Stimulated activated naive CD4-positive, alpha-beta T cell (primary cell): ENCODE data around the gene LIMS2.

Source experiments
- DNase-seq, 6 experiments: peaks; one replicate each; lab custom pipeline; 2025; lab: John Stamatoyannopoulos, UW

LIMS2 gene

DNA sequence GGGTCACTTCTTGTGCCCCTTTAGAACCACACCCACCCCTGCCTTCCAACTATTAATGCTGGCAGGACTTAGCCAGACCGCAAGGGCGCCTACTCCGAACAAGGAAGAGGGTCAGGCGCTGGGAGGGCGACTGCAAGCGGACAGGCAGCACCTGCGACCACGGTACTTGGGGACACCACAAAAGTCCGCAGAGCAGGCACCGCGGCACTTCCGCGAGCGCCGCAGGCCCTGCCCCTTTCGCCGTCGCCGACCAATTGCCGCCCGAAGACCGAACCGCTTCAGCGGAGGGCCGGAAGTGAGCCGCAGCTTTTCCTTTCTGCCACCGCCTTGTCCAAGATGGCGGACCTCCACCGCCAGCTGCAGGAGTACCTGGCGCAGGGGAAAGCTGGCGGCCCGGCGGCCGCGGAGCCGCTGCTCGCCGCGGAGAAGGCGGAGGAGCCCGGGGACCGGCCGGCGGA is 25.9 kb upstream of the LIMS2 start, which contains the start of gene SFT2D3:
Gene SFT2D3, plus strand, starts transcription at position 305 of the 458 bp plus-strand sequence. Its CDS starts 32 bp downstream, at position 337.
- DNase-seq, result peak; percentile 78 to 92 (median 83)

DNA sequence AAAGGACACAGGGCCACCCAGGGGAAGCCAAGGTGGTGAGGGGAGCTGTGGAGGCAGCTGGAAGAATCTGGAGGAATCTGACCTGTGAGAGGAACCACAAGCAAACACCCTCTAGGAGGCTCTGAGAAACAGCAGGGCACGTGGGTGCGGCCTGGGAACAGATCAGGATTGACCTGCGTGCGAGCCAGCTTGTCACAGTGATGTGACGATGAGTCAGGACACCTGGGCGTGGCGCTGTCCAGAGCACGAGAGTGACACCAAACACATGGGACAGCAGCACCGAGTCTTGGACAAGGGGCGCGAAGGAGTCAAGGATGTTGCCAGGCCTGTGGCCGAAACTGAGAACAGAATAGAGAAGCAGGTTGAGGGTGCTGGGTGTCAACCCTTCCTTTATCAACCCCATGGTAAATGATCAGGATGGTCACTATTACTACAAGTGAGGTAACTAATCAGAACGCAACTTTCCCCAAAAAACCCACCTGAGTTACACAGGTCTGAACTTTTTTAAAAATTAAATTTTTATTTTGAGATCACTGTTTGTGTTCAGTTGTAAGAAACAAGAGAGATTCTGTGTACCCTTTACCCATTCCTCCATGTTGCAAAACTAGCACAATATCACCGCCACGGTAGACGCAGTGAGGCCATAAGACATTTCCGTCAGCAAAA is 25.3 kb upstream of the LIMS2 start:
- peak in 1 of 6 experiments; percentile 30 for DNase-seq

DNA sequence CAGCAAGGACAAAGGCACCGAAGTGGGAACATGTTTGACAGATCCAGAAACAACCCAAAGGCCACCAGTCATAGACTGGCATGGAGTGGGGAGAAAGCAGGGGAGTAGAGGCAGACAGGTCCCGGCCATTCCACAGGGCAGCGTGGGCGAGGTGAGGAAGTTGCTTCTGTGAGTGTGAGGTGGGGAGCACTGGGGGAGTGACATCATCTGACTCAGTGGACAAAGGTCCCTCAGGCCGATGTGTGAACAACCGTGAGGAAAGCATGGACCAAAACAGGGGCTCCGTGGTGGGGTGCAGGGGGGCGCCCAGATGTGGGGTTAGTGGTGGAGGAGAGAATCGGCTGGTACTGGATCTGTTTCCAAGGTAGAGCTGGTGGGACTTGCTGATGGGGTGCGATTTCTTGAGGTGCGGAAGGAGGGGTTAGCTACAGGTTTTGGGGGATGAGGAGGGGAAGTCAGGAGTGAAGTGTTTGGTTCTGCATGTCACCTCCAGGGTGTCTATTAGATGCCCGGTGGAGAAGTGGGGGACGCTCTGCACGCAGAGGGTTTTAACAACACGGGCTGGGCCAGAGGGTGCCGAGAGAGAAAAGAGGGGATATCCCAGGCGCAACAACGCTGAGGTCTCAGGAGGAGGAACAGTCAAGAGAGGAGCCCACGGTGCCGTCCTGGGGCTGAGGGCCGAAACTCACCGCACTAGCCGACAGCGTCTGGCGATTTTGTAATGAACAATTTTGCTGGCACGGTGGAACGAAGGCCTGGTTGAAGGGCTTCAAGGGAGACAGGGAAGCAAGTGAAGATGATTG is 23.4 kb upstream of the LIMS2 start:
- no peak for DNase-seq

DNA sequence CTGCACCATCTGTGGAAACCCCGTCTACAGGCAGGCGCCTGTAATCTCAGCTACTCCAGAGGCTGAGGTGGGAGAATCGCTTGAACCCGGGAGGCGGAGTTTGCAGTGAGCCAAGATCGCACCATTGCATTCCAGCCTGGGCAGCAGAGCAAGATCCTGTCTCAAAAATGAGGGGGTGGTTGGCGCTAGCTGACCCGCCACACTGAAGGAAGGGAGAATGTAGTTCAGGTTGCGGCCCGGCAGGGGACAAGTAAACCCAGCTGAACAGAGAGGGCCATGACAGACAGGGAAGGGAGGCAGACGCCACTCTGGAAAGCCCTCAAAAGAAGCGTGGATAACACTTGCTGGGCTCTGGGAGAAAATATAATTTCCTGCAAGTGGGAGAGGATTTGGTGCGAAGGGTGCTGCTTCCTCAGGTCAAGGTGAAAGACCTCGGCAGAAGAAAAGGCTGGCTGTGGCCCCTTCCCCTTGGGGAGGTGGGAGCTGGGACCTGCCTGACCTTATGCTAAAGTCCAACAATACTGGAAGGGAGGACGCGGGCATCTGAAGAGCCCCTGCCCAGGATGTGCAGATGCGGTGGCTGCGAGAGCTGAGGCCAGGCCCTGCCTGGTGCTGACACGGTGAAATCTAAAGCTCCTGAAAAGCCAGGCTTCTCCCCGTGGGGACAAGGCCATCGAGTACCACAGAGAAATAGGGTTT is 22.3 kb upstream of the LIMS2 start:
- no peak for DNase-seq

DNA sequence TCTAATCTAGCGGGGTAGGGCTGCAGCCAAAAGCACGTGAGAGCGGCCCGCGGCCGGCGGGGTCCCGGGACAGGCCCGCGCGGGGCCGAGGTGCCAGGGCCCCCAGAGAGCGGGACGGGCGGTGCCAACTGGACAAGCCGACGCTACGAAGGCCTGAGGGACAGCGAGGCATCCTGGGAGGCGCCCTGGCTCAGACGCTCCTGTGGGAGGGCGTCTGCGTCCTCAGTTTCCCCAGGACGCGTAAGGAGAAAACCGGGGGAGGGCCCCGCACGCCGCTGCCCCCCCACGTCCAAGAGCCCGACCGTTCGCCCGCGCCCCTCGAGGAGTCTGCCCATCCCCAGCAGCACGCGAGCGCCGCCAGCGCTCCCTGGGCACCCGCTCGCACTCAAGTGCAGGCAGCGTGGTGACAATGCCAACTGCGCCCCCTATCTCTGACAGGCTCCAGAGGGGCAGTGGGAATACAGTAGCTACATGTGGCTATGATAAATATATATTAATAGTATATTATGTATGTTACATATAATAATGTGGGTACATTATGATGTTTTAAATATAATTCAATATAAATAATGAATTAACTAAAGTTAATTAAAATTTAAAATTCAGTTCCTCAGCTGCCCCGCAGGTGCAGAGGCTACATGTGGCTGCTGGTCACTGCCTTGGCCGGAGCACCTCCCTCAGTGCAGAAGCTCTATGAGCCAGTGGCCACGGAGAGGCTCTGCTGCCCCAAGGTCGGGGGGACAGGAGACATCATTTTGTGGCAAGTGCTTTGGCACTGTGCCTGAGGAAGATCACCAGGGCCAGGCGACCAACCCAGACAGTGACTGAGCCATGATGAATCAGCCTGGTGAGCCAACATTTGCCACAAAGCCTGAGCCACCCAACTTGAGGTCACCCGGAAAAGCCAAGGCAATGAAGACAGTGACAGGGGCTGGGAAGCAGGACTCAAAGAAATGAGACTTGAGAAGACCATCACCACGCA is 20.5 kb upstream of the LIMS2 start:
- DNase-seq, result peak; percentile 9 to 58 (median 31)

DNA sequence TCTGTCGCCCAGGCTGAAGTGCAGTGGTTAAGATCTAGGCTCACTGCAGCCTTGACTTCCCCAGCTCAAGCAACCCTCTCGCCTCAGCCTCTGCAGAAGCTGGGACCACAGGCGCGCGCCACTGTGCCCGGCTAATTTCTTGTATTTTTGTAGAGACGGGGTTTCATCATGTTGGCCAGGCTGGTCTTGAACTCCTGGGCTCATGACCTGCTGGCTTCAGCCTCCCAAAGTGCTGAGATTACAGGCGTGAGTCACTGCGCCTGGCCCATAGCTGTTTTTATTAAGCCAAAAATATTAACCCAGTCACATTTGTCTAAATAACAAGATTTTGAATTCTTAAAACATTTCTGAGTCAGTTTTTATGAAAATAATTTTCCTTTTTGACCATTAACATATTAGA is 19.7 kb upstream of the LIMS2 start:
- no peak for DNase-seq

DNA sequence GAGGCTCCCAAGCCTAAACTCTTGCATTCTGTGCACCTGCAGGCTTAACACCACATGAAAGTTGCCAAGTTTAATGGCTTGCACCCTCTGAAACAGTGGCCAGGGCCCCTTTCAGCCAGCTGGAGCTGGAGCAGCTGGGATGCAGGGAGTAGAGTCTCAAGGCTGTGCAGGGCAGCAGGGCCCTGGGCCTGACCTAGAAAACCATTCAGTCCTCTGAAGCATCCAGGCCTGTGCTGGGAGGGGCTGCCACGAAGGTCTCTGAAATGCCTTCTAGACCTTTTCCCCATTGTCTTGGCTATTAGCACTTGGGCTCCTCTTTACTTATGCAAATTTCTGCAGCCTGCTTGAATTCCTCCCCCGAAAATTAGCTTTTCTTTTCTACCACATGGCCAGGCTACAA is 15.4 kb upstream of the LIMS2 start:
- no peak for DNase-seq

DNA sequence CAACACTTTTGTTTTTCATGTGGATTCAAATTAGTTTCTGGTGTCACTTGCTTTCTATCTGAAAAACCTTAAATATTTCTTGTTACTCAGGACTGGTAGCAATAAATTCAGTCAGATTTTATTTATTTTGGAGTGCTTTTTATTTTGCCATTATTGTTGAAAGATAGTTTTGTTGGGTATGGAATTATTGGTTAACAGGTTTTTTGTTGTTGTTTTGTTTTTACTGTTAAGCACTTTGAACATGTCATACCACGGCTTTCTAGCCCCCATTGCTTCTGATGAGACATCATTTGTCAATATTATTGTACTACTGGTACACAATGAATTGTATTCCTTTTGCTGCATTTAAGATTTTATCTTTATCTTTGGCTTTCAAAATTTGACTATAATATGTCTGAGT is 13.1 kb upstream of the LIMS2 start:
- DNase-seq, result no peak

DNA sequence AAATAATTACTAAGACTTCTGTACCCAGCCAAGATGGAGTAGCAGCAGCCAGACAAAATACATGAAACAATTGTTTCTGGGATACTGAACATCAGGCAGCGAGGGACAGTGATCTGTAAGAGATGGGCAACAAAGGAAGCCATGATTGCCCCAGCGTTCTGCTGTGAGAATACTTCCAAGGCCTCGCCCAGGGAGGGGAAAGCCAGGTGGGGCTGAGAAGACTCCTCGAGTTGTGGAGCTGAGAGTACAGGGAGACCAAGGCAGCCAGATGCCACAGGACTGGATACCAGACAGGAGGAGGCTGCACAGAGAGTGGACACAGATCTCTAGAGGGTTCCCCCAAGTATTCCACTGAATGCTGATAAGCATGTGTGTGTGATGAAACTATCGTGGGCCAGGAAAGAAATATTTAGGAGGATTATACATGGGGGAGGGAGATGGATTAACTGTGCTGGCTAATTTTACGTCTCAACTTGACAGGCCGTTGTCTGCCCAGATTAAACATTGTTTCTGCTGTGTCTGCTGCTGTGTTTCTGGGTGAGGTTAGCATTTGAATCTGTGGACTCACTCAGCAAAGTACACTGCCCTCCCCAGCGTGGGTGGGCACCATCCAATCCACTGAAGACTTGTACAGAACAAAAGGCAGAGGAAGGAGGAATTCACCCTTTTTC is 10.2 kb upstream of the LIMS2 start:
- DNase-seq, result no peak

DNA sequence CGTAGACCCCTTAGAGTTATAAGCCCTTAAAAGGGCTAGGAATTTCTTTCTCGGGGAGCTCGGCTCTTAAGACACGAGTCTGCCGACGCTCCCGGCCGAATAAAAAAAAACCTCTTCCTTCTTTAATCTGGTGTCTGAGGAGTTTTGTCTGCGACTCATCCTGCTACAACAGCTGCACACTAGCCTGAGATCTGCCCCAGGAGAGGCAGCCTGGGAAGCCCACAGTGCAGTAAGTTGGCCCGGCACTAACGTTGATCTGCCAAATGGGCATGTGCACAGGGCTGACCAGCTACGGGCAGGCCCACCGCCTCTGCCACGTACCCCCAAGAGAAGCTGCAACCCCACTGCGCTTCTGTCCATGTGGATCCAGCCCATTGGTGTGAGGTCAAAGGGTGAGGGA is 8.4 kb upstream of the LIMS2 start:
- no peak for DNase-seq

DNA sequence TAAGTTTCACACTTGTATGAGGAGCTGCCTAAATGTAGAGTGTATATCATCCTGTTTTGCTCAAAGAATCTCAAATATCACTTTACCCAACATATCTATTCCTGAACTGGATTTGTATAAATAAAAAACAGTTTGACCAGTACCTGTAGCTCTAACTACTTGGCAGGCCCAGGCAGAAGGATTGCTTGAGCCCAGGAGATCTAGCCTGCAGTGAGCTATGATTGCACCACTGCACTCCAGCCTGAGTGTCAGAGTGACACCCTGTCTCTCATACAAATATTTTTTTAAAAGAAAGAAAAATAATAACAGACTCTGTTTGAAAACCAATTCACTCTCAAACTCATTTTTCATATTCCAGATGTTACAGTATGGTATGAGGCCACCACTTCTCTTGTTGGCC is 7.7 kb upstream of the LIMS2 start:
- DNase-seq, result no peak

DNA sequence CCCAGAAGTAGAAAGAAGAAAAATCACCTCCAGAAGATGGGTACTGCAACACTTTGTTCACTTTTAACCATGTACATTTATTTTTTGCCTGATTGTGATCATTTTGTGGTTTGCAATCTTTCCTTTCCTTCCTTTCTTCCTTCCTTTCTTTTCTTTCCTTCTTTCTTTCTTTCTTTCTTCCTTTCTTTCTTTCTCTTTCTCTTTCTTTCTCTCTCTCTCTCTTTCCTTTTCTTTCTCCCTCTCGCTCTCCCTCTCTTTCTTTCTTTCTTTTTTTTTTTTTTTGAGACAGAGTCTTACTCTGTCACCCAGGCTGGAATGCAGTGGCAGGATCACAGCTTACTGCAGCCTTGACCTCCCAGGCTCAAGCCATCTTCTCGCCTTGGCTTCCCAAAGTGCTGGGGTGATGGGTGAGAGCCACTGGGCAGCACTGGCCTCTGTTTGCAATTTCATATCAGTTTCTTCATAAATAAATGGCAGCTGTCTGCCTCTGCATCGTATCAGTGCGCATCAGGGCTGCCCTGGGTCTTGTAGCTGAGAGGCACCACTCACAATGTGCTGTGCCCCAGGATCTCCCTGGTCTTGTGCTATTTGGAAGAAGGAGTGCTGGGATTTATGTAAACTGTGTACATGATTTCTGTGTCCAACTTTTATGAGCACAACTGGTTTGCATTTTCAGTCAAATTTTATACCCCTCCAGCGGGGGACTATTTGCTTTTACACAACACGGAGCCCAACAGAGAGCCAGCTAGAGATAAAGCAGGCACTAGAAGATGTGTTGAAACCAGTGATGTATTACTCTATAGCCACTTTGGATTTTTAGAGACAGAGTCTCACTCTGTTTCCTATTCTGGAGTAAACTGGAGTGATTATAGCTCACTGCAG is 6.9 kb upstream of the LIMS2 start:
- DNase-seq, result no peak

DNA sequence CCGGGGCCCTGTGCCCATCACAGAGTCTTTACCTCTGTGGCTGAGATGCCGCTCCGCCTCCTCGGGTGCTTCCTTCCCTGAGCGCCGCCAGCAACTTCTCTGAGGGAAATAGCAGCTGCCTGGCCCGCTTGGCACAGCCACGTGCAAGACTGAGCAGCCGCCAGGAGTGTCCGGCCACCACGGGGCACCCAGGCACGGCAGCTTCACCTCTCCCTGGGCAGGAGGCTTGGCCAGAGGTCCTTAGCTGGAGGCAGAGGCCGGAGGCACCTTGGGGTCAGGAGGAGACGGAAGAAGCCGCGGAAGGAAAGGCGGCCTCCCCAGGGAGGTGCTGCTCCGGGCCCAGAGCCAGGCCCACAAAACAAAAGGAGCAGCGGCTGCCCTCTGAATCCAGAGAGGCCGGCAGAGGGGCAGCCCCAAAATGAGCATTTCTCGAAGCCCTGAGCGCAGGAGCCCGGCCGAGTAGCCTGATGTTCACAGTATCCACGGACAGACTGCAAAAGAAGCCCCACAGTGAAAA is 6.0 kb upstream of the LIMS2 start:
- DNase-seq, result no peak

DNA sequence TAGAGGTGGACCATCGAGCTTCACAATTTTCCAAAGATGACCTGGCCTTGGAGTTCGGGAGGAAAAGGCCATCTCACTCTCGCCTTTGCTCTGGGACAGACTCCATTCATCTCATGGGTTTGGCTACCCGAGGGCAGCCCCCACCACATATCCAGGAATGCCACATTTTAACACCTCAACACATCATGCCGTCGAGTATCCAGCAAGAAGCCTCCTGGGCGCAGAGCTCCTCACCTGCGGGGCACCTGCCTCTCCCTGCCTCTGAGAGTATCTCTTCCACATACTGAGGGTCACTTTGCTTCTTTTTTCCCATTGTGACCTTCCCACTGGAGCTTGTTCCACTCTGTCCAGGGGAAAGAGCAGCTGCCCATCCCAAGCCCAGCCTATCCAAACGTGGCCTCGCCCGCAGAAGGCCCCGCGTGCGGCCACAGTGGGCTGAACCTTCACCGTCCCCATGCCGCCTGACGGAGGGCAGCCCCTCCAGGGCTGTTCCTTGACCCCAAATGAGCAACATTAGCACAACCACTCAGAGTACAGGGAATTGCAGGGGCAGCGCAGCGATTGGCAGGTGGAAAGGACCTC is 5.5 kb upstream of the LIMS2 start:
- no peak for DNase-seq

DNA sequence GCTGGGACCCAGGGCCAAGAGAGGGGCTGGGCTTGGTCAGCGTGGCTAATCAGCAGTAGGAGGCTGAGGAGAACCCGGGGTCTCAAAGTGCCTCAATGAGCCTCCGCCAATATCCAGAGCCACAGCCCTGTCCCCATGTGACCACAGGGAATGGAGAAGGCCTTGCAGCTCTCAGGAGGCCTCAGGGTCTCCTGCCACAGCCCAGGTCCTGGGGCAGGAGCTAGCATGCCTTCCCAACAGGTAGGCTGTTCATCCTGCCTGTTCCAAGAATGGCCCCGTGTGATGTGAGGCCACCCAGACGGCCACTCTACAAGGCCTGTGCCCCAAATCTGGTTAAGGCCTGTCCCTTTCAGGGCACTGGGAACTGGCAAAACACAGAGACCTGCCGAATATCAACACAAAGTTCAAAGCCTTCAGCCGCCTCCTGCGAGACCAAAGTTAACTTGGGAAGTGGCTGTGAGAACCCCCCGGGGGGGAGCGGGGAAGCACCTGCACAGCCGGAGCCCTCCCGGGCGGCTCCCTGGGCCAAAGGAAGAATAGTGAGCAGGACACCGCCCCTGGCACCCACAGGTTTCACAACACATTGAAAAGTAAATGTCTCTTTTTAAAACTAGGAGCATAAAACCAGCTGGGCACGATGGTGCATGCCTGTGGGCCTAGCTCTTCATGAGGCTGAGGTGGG is 4.5 kb upstream of the LIMS2 start:
- DNase-seq, result no peak

DNA sequence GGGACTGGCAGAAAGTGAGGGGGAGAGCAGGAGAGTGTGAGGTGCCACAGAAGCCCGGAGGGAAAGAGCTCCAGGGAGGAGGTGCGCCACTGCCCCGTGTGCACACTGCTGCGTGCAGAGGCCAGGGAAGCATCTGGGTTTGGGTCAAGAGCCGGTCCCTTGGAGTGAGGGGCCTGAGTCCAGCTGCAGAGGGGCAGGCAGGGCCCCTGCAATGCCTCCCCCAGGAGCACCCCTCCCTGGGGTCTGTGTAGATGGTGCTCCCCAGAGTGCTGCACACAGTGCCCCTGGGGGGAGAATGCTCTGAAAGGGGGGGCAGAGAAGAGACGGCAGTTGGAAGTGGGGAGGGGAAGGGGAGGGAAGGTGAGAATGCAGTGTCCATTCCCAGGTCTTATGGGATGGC is 3.7 kb upstream of the LIMS2 start:
- DNase-seq, result no peak

DNA sequence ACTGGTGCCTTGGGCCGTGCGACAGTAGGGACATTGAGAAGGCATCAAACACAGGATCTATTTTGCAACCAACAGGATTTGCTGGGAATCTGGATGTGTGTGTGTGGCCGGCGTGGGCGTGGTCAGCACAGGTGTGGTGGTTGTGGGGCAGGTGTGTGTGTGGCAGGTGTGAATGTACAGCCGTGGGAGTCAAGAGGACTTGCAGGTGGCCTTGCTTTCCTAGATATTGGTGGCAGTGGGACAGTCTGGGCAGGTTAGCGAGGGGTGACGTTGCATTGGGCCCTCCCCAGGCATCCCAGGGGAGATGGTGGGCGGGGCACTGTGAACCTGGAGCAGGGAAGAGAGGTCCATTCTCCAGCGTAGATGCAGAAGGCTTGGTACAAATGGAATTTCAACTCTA is 3.2 kb upstream of the LIMS2 start:
- no peak for DNase-seq

DNA sequence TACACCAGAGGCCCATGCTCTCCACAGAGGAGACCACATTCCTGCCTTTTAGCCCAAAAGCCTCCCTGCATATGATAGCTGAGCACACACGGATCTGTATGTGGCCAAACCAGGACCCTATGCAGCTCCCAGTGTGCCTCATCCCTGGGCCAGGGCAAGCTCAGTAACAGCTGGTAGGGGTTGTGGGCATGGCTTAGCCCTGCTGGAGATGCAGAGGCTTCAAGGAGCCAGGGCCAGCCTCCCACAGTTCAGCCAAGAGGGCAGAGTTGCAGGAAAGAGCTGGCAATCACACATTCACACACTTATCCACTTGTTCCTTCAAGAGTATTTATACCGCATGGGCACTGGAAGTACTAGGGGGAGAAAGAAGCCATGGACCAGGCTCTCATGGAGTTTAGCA is 1.6 kb upstream of the LIMS2 start:
- no peak for DNase-seq
